HepG2 (cell line): ENCODE measurements around the gene KATNAL1. TPM values are rescaled to one million over a fixed set of nuclear protein-coding genes. Genes with fewer than 3 reads are reported as not detected.
A peak's percentile ranks its signal among the peaks of the same experiment; 100 is the strongest.

Experiments
- CEBPZ ChIP-seq: IDR thresholded peaks from 2 replicates; pipeline ENCODE4 v1.6.1; 2012; ENCODE audit warnings: low read length, improper control_type of control experiment
- CERS6 ChIP-seq: sonication (generic); formaldehyde crosslinking; IDR thresholded peaks from 2 replicates; pipeline ENCODE4 v1.5.0; 2020; ENCODE audit warnings: missing genetic modification reagents
- GATAD2A ChIP-seq: IDR thresholded peaks from 2 replicates; pipeline ENCODE4 v1.6.1; 2016
- GTF2F1 ChIP-seq: fragments of 150-350 bp; IDR thresholded peaks from 2 replicates; pipeline ENCODE4 v1.6.1; 2014; ENCODE audit warnings: low read length
- KDM2A ChIP-seq: sonication (generic); formaldehyde crosslinking; IDR thresholded peaks from 2 replicates; pipeline ENCODE4 v1.4.0; 2020; ENCODE audit warnings: low read depth, missing genetic modification reagents, borderline replicate concordance
- KLF13 ChIP-seq: sonication (generic); formaldehyde crosslinking; IDR thresholded peaks from 2 replicates; pipeline ENCODE4 v1.4.0; 2020; ENCODE audit warnings: mild to moderate bottlenecking, missing genetic modification reagents
- NAIF1 ChIP-seq: sonication (generic); formaldehyde crosslinking; IDR thresholded peaks from 2 replicates; pipeline ENCODE4 v1.5.0; 2020; ENCODE audit warnings: mild to moderate bottlenecking, missing genetic modification reagents, borderline replicate concordance
- NFYB ChIP-seq: sonication (generic); formaldehyde crosslinking; IDR thresholded peaks from 2 replicates; pipeline ENCODE4 v1.4.0; 2020; ENCODE audit warnings: missing genetic modification reagents
- POLR2AphosphoS2 ChIP-seq: IDR thresholded peaks from 2 replicates; pipeline ENCODE4 v1.6.1; 2011; ENCODE audit warnings: low read depth, low read length, improper control_type of control experiment
- PREB ChIP-seq: sonication (generic); formaldehyde crosslinking; IDR thresholded peaks from 2 replicates; pipeline ENCODE4 v1.4.0; 2020; ENCODE audit warnings: missing genetic modification reagents
- TBL1XR1 ChIP-seq: fragments of 150-350 bp; IDR thresholded peaks from 2 replicates; pipeline ENCODE4 v1.6.1; 2014; ENCODE audit warnings: borderline replicate concordance, low read length; ENCODE audit not compliant: partially characterized antibody
- TEAD2 ChIP-seq: sonication (generic); formaldehyde crosslinking; IDR thresholded peaks from 2 replicates; pipeline ENCODE4 v1.9.0; 2021; ENCODE audit warnings: missing genetic modification reagents
- TFDP2 ChIP-seq: sonication (generic); formaldehyde crosslinking; IDR thresholded peaks from 2 replicates; pipeline ENCODE4 v1.4.0; 2020; ENCODE audit warnings: missing genetic modification reagents
- THYN1 ChIP-seq: sonication (generic); formaldehyde crosslinking; IDR thresholded peaks from 2 replicates; pipeline ENCODE4 v1.8.1; 2023; ENCODE audit warnings: low read depth, mild to moderate bottlenecking, moderate library complexity, missing genetic modification reagents, borderline replicate concordance
- TSC22D2 ChIP-seq: sonication (generic); formaldehyde crosslinking; IDR thresholded peaks from 2 replicates; pipeline ENCODE4 v1.5.1; 2020; ENCODE audit warnings: missing genetic modification reagents, mild to moderate bottlenecking, borderline replicate concordance
- ZFP91 ChIP-seq: sonication (generic); formaldehyde crosslinking; IDR thresholded peaks from 2 replicates; pipeline ENCODE4 v1.9.0; 2022; ENCODE audit warnings: missing genetic modification reagents, mild to moderate bottlenecking, borderline replicate concordance
- ZKSCAN5 ChIP-seq: sonication (generic); formaldehyde crosslinking; IDR thresholded peaks from 2 replicates; pipeline ENCODE4 v1.5.1; 2020; ENCODE audit warnings: mild to moderate bottlenecking, missing genetic modification reagents
- ZNF460 ChIP-seq: sonication (generic); formaldehyde crosslinking; IDR thresholded peaks from 2 replicates; pipeline ENCODE4 v1.5.1; 2020; ENCODE audit warnings: missing genetic modification reagents, mild to moderate bottlenecking, borderline replicate concordance
- ZNF546 ChIP-seq: sonication (generic); formaldehyde crosslinking; conservative IDR thresholded peaks from 2 replicates; pipeline ENCODE4 v1.8.1; 2023; ENCODE audit warnings: mild to moderate bottlenecking, missing genetic modification reagents
- ZNF557 ChIP-seq: sonication (generic); formaldehyde crosslinking; IDR thresholded peaks from 2 replicates; pipeline ENCODE4 v1.4.0; 2020; ENCODE audit warnings: missing genetic modification reagents
- ZNF761 ChIP-seq: sonication (generic); formaldehyde crosslinking; conservative IDR thresholded peaks from 2 replicates; pipeline ENCODE4 v1.4.0; 2020; ENCODE audit warnings: mild to moderate bottlenecking, missing genetic modification reagents
- ZNF772 ChIP-seq: sonication (generic); formaldehyde crosslinking; IDR thresholded peaks from 2 replicates; pipeline ENCODE4 v1.5.0; 2020; ENCODE audit warnings: mild to moderate bottlenecking, missing genetic modification reagents
- polyA plus RNA-seq, 8 experiments: library from polyadenylated mRNA; depleted of rRNA in 3 of 8; stranded (reverse) in 7 of 8; unstranded in 1 of 8; fragments of >200 nt; fragmentation: Illumina TruSeq in 4 of 8; extraction: Trizol in 4 of 8; gene quantifications; 2 replicates each; pipeline versions ENCODE4 v1.2.1 to v1.2.3, GENCODE V29; 2011 to 2016; ENCODE audit warnings: low read depth in 4 of 8, missing spikeins in 1 of 8, mixed read lengths in 1 of 8; ENCODE audit not compliant: insufficient read depth in 1 of 8
- total RNA-seq, 5 experiments: library from RNA; depleted of rRNA; stranded (reverse); fragments of >200 nt; fragmentation: Illumina TruSeq; extraction: Trizol; gene quantifications; 2 replicates each; pipeline ENCODE4 v1.2.3, GENCODE V29; 2016; ENCODE audit warnings: low read depth in 1 of 5

Gene KATNAL1
- total and polyA plus RNA-seq, 2 of the 13 experiments (the other 11 are each of a cell fraction or from before 2014, with no cell fraction given): 3.2 to 11.8 TPM

GRCh38 chr13:30334663-30335386, 27.5 kb upstream of the KATNAL1 start (continued):
- TF ChIP-seq ZFP91 (CRISPR knock-in tag): no peak; the same call in 1 of the 2 replicates
- peak; percentile 53; the same call in 1 of the 2 replicates for TF ChIP-seq TFDP2 (CRISPR knock-in tag)
- TF ChIP-seq PREB (CRISPR knock-in tag): no peak
- no peak for TF ChIP-seq NAIF1 (CRISPR knock-in tag)
- TF ChIP-seq GTF2F1: no peak
- TF ChIP-seq GATAD2A: peak; percentile 88
- no peak for TF ChIP-seq ZNF761 (CRISPR knock-in tag)
- no peak for TF ChIP-seq THYN1 (CRISPR knock-in tag)
- no peak for TF ChIP-seq CEBPZ
- TF ChIP-seq TEAD2 (CRISPR knock-in tag): no peak
- no peak for TF ChIP-seq POLR2AphosphoS2
- no peak for TF ChIP-seq NFYB (CRISPR knock-in tag)
- no peak for TF ChIP-seq ZNF557 (CRISPR knock-in tag)
- TF ChIP-seq ZNF546 (CRISPR knock-in tag): no peak
- peak; percentile 75; the same call in 1 of the 2 replicates for TF ChIP-seq ZNF772 (CRISPR knock-in tag)
- TF ChIP-seq KLF13 (CRISPR knock-in tag): no peak
- peak; percentile 28; the same call in 1 of the 2 replicates for TF ChIP-seq ZNF460
- peak; percentile 54; the same call in 1 of the 2 replicates for TF ChIP-seq KDM2A (CRISPR knock-in tag)
- TF ChIP-seq ZKSCAN5 (CRISPR knock-in tag): no peak
- no peak for TF ChIP-seq TBL1XR1
- TF ChIP-seq TSC22D2 (CRISPR knock-in tag): peak; percentile 41; the same call in 1 of the 2 replicates
- no peak for TF ChIP-seq CERS6 (CRISPR knock-in tag)
